Right lobe of liver (tissue), 6 donors: ENCODE data around the gene PHF1. TPM values are rescaled to one million over a fixed set of nuclear protein-coding genes. Genes with fewer than 3 reads are reported as not detected.

Experiments
- ATAC-seq, 4 donors: fragments of 200-7000 bp; cut with Tn5 transposase; one replicate each; pipeline ENCODE4 v1.9.1; 2020; ENCODE audit warnings: mild to moderate bottlenecking in 4 of 4, moderate library complexity in 4 of 4
- DNase-seq, 3 donors: peaks; one replicate each; pipeline ENCODE4 v3.0.0-alpha.2; 2020
- H3K27ac ChIP-seq, 3 donors: fragments of 200-600 bp; one replicate each; pipeline ENCODE4 v1.8.0; 2022
- H3K27me3 ChIP-seq, 2 donors: fragments of 200-600 bp; one replicate each; pipeline ENCODE4 v1.8.0; 2022
- H3K36me3 ChIP-seq, 4 donors: fragments of 200-600 bp; sonication (generic) in 1 of 4; one replicate each; pipeline versions ENCODE4 v1.5.1 to v1.8.0; 2017 to 2022; ENCODE audit warnings: control low read depth in 1 of 4
- H3K4me1 ChIP-seq, 4 donors: fragments of 200-600 bp; sonication (generic) in 1 of 4; one replicate each; pipeline versions ENCODE4 v1.5.1 to v1.8.0; 2017 to 2022; ENCODE audit warnings: control low read depth in 1 of 4
- H3K4me3 ChIP-seq, 3 donors: fragments of 200-600 bp; one replicate each; pipeline ENCODE4 v1.8.0; 2022
- H3K9me3 ChIP-seq, 4 donors: fragments of 200-600 bp; sonication (generic) in 1 of 4; one replicate each; pipeline versions ENCODE4 v1.5.1 to v1.8.0; 2017 to 2022; ENCODE audit warnings: control low read depth in 1 of 4
- POLR2A ChIP-seq: fragments of 450-650 bp; IDR thresholded peaks from one replicate; pipeline ENCODE4 v1.6.1; 2017; ENCODE audit warnings: antibody characterized with exemption, mild to moderate bottlenecking
- WGBS: methylation state at CpG from one replicate; pipeline ENCODE4 v1.1.6; 2018; ENCODE audit warnings: low coverage, low lambda C conversion rate; ENCODE audit not compliant: insufficient coverage; ENCODE audit errors: missing lambda C conversion rate; 5-methylcytosine and 5-hydroxymethylcytosine counted together
- intact Hi-C, 2 donors: fragments of 100-400 bp; cut with DNase I; formaldehyde crosslinking; loops; one replicate each; pipeline versions ENCODE4 v1.11.2 to v1.14.1; 2022
- total RNA-seq, 6 experiments: library from RNA; depleted of rRNA in 2 of 6; stranded (reverse); fragments of >200 nt in 2 of 6; fragmentation: NEBNext Ultra II Directional in 3 of 6; extraction: Animal tissue kit (Norgen Biotek cat#: 25700) in 3 of 6; gene quantifications; one replicate each; pipeline versions ENCODE4 v1.1.0 to v1.2.4, GENCODE V29; 2016 to 2023
- TF ChIP-seq, protein P1 (sequence below), 4 donors: fragments of 200-600 bp in 3 of 4; fragments of 450-650 bp in 1 of 4; IDR thresholded peaks; one replicate each; pipeline versions ENCODE4 v1.5.1 to v1.8.0; 2016 to 2022; ENCODE audit warnings: antibody characterized with exemption in 4 of 4, mild to moderate bottlenecking in 2 of 4
- donor health status: DM: no; HTN: yes; CAD: no.
- donor health status: DM: no; HTN: no; CAD: no.
- donor health status: DM: no; HTN: no; CAD: no.
- donor health status: DM: no; HTN: yes; CAD: no.
- donor health status: DM: no; HTN: yes; CAD: no.

The PHF1 gene
- total RNA-seq, 6 experiments from 2014 or later: 14.7 to 21.3 (median 18.3) TPM

- Histone ChIP-seq H3K4me3 (no peak overlapping the region), H3K9me3 (no peaks in the 10 kb centered on the region), H3K27me3 (no peaks in the 10 kb centered on the region), H3K4me1 (peaks cover 0 to 24% (median 0%) of the 10 kb centered on the region in 4 donors), H3K27ac (no peak overlapping the region), H3K36me3 (no peaks in the 10 kb centered on the region)
- TF ChIP-seq POLR2A: no peak
- TF ChIP-seq, protein P1, sequence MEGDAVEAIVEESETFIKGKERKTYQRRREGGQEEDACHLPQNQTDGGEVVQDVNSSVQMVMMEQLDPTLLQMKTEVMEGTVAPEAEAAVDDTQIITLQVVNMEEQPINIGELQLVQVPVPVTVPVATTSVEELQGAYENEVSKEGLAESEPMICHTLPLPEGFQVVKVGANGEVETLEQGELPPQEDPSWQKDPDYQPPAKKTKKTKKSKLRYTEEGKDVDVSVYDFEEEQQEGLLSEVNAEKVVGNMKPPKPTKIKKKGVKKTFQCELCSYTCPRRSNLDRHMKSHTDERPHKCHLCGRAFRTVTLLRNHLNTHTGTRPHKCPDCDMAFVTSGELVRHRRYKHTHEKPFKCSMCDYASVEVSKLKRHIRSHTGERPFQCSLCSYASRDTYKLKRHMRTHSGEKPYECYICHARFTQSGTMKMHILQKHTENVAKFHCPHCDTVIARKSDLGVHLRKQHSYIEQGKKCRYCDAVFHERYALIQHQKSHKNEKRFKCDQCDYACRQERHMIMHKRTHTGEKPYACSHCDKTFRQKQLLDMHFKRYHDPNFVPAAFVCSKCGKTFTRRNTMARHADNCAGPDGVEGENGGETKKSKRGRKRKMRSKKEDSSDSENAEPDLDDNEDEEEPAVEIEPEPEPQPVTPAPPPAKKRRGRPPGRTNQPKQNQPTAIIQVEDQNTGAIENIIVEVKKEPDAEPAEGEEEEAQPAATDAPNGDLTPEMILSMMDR (IDR thresholded peaks at IDR 0.05): no peak
- intact Hi-C loops: no loop called here
- DNase-seq (no peak), ATAC-seq (peak; percentile 6 to 47 (median 25))
- 13% methylated on average over 2 of the region's 2 CpGs for WGBS
Measured at GRCh38 chr6:33430334-33430733, 19.5 kb downstream of the PHF1 start.

GRCh38 chr6:33430991-33431879 lies 20.4 kb downstream of the PHF1 start:
- TF ChIP-seq, protein P1 (IDR thresholded peaks at IDR 0.05): no peak
- TF ChIP-seq POLR2A: no peak
- ATAC-seq: peak in 3 of 4 donors; percentile 9 to 30 (median 28)
- WGBS: 45% methylated on average over 12 of the region's 12 CpGs
- Histone ChIP-seq H3K27me3 (no peaks in the 10 kb centered on the region), H3K4me3 (no peak overlapping the region), H3K4me1 (peaks cover 0 to 24% (median 0%) of the 10 kb centered on the region in 4 donors), H3K9me3 (no peaks in the 10 kb centered on the region), H3K27ac (no peak overlapping the region), H3K36me3 (no peaks in the 10 kb centered on the region)
- DNase-seq: no peak
- intact Hi-C loops: no loop called here

- intact Hi-C loops: no loop called here
- no peak overlapping the region for H3K27ac ChIP-seq
- H3K36me3 ChIP-seq: no peaks in the 10 kb centered on the region
- DNase-seq (no peak), ATAC-seq (no peak)
- H3K4me3 ChIP-seq: no peak overlapping the region
- H3K4me1 ChIP-seq: peaks cover 0 to 23% (median 0%) of the 10 kb centered on the region in 4 donors
- WGBS: 40% methylated on average over 5 of the region's 12 CpGs
- TF ChIP-seq, protein P1 (IDR thresholded peaks at IDR 0.05): no peak
- TF ChIP-seq POLR2A: no peak
- no peaks in the 10 kb centered on the region for H3K27me3 ChIP-seq
- no peaks in the 10 kb centered on the region for H3K9me3 ChIP-seq
Measured at GRCh38 chr6:33431880-33432541, 21.2 kb downstream of the PHF1 start.

- peaks cover 0 to 18% (median 0%) of the 10 kb centered on the region in 4 donors for H3K4me1 ChIP-seq
- intact Hi-C loops: no loop called here
- WGBS: 77% methylated on average over 10 of the region's 10 CpGs
- H3K36me3 ChIP-seq: no peaks in the 10 kb centered on the region
- ATAC-seq (no peak), DNase-seq (no peak)
- H3K9me3 ChIP-seq: no peaks in the 10 kb centered on the region
- no peak overlapping the region for H3K27ac ChIP-seq
- no peaks in the 10 kb centered on the region for H3K27me3 ChIP-seq
- TF ChIP-seq, protein P1 (IDR thresholded peaks at IDR 0.05): no peak
- no peak for TF ChIP-seq POLR2A
- H3K4me3 ChIP-seq: no peak overlapping the region
Measured at GRCh38 chr6:33432546-33432945, 21.7 kb downstream of the PHF1 start.
